ENCODE measurements around the gene PITPNC1.

PITPNC1 gene

GRCh38 chr17:67594115-67594880 lies 217.2 kb downstream of the PITPNC1 start:
- TF ChIP-seq, protein P1, sequence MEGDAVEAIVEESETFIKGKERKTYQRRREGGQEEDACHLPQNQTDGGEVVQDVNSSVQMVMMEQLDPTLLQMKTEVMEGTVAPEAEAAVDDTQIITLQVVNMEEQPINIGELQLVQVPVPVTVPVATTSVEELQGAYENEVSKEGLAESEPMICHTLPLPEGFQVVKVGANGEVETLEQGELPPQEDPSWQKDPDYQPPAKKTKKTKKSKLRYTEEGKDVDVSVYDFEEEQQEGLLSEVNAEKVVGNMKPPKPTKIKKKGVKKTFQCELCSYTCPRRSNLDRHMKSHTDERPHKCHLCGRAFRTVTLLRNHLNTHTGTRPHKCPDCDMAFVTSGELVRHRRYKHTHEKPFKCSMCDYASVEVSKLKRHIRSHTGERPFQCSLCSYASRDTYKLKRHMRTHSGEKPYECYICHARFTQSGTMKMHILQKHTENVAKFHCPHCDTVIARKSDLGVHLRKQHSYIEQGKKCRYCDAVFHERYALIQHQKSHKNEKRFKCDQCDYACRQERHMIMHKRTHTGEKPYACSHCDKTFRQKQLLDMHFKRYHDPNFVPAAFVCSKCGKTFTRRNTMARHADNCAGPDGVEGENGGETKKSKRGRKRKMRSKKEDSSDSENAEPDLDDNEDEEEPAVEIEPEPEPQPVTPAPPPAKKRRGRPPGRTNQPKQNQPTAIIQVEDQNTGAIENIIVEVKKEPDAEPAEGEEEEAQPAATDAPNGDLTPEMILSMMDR (conservative IDR thresholded peaks at IDR 0.05; ENCODE audit: low read depth, low read length) = no peak
- no peak for DNase-seq (ENCODE audit: low read depth)
- no peak overlapping the region for H3K4me3 ChIP-seq (ENCODE audit: low read depth, low read length)

GRCh38 chr17:67600408-67600807 lies 223.3 kb downstream of the PITPNC1 start:
- no peak for DNase-seq (ENCODE audit: low read depth)
- no peak overlapping the region for H3K4me3 ChIP-seq (ENCODE audit: low read depth, low read length)
- TF ChIP-seq, protein P1 (conservative IDR thresholded peaks at IDR 0.05; ENCODE audit: low read depth, low read length) = no peak

DNA sequence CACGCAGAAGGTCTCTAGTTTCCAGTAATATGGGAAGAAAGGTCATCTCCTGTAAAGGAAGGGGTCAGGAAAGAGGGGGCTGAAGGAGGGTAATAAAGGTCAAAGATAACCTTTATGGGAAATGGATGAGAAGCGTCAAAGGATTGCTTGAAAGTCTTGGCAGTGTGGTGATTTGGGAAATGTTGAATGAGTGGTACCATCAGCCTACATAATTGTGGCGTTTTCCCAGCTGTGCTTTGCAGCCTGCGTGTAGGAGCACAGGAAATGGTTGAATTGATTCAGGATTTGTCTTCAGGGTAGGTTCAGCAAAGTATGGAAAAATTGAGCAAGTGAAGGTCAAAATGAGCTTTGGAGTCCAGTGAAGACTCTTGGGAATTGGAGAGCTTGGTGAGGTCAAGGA lies 224.8 kb downstream of the PITPNC1 start:
- TF ChIP-seq, protein P1 (conservative IDR thresholded peaks at IDR 0.05; ENCODE audit: low read depth, low read length) = no peak
- no peak for DNase-seq (ENCODE audit: low read depth)
- no peak overlapping the region for H3K4me3 ChIP-seq (ENCODE audit: low read depth, low read length)

DNA sequence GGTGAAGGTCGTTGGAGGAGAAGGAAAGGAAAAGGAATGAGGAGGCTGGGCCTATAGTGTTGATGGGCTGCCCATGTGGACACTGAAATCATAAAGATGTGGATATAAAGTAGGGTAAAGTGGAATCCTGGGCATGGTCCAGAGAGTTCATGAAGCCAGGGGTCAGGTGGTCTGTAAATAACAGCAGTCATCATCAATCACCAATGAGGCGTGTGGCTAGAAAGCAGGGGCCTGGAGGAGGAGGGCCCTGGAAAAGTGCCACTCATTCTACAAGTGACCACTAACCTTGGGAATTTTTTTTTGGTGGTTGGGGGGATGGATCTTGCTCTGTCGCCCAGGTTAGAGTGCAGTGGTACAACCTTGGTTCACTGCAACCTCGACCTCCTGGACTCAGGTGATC lies 225.4 kb downstream of the PITPNC1 start:
- H3K4me3 ChIP-seq (ENCODE audit: low read depth, low read length) = no peak overlapping the region
- TF ChIP-seq, protein P1 (conservative IDR thresholded peaks at IDR 0.05; ENCODE audit: low read depth, low read length) = no peak
- DNase-seq (ENCODE audit: low read depth) = no peak

DNA sequence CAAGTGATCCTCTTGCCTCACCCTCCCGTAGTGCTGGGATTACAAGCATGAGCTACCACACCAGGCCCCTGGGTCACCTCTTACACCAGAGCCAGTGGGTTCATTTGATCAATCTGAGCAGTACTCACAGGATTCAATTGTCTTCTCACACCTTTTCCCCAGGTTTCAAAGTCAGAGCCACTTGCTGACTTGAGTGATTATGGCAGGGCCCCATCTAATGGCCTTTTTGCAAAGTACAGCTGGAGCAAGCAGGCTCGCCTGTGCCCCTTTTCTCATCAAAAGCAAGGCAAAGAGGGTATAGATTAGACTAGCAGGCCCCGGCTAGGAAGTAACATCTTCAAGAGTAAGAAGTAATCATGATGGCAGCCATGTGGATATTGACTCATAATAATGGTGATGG lies 225.9 kb downstream of the PITPNC1 start:
- TF ChIP-seq, protein P1 (conservative IDR thresholded peaks at IDR 0.05; ENCODE audit: low read depth, low read length) = peak; percentile 77
- no peak overlapping the region for H3K4me3 ChIP-seq (ENCODE audit: low read depth, low read length)
- DNase-seq (ENCODE audit: low read depth) = peak; percentile 70

DNA sequence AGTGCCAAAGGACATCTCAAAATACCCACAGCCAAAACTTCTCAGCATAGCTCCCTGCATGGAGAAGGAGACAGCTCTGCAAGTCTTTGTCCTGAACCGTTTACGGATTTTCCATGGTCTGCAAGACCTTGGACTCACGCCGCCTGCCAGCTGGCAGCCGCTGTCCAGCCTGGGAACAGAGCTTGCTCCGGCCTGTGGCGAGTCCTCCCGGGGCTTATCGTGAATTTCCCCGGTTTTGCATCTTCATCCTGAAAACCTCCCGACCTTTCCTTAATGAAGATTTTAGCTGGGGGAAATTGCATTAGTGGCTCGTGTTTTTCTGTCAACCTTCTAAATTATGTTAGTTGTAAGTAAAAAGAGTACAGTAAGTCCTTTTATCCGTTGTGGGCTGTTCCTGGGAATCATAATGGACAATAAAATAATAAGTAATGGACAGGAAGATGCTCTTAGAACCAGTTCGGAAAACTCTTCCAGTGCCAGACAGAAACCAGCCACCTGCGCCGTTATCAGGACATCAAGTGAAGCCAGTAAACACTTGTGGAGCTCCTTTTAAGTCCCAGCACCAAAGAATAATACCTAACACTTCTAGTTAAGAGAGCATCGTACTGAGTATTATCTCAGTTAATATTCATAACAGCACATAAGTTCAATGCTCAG lies 228.3 kb downstream of the PITPNC1 start:
- TF ChIP-seq, protein P1 (conservative IDR thresholded peaks at IDR 0.05; ENCODE audit: low read depth, low read length) = no peak
- no peak for DNase-seq (ENCODE audit: low read depth)
- no peak overlapping the region for H3K4me3 ChIP-seq (ENCODE audit: low read depth, low read length)

Measured in choroid plexus epithelial cell (primary cell).